Purkinje cell (primary cell): ENCODE measurements around the gene CRMP1. TPM values are rescaled to one million over a fixed set of nuclear protein-coding genes. Genes with fewer than 3 reads are reported as not detected.

Source experiments
- polyA plus RNA-seq: library from polyadenylated mRNA; unstranded; fragments of >200 nt; fragmentation: Nextera tagmentation; gene quantifications from 2 replicates; pipeline ENCODE4 v1.2.1, GENCODE V29; 2014

Gene CRMP1
- polyA plus RNA-seq: 165 and 182 TPM in 2 replicates

GRCh38 chr4:5893004-5893580, at the start of gene CRMP1:
TSS of gene CRMP1 (minus strand) at chr4:5893086. CDS start at chr4:5892969, 117 bp downstream.

Other genes with a start within 250 kb of the CRMP1 start
- 0.09 and 0.21 TPM in 2 replicates for gene EVC2, start 184.5 kb downstream of the CRMP1 start, polyA plus RNA-seq
- gene EVC, start 181.9 kb downstream of the CRMP1 start, polyA plus RNA-seq: 0.16 TPM in 1 of 2 replicates, not detected in the other
- gene C4orf50, start 125.3 kb upstream of the CRMP1 start, polyA plus RNA-seq: 0.83 and 1.7 TPM in 2 replicates